Rectal smooth muscle tissue (tissue), 1 donor: Measurements from ENCODE around the gene DKK3.

Source experiments
- H3K27ac ChIP-seq: one replicate; pipeline ENCODE4 v1.7.0; 2013; ENCODE audit warnings: low read depth, low read length, inconsistent platforms
- H3K27me3 ChIP-seq: one replicate; pipeline ENCODE4 v1.7.0; 2013; ENCODE audit warnings: low read length; ENCODE audit not compliant: control insufficient read depth, insufficient read depth
- H3K36me3 ChIP-seq: one replicate; pipeline ENCODE4 v1.7.0; 2013; ENCODE audit warnings: low read length; ENCODE audit not compliant: control insufficient read depth, insufficient read depth
- H3K4me1 ChIP-seq: one replicate; pipeline ENCODE4 v1.7.0; 2013; ENCODE audit warnings: low read length; ENCODE audit not compliant: control insufficient read depth, insufficient read depth
- H3K4me3 ChIP-seq: one replicate; pipeline ENCODE4 v1.7.0; 2013; ENCODE audit warnings: low read length
- H3K9ac ChIP-seq: one replicate; pipeline ENCODE4 v1.7.0; 2013; ENCODE audit warnings: low read length

DKK3 gene

GRCh38 chr11:11982461-11982860, 26.0 kb downstream of the DKK3 start:
- Histone ChIP-seq H3K27ac (no peak overlapping the region), H3K9ac (no peak overlapping the region), H3K4me3 (no peak overlapping the region), H3K36me3 (no peaks in the 10 kb centered on the region), H3K4me1 (peaks cover 7% of the 10 kb centered on the region), H3K27me3 (no peaks in the 10 kb centered on the region)

DNA sequence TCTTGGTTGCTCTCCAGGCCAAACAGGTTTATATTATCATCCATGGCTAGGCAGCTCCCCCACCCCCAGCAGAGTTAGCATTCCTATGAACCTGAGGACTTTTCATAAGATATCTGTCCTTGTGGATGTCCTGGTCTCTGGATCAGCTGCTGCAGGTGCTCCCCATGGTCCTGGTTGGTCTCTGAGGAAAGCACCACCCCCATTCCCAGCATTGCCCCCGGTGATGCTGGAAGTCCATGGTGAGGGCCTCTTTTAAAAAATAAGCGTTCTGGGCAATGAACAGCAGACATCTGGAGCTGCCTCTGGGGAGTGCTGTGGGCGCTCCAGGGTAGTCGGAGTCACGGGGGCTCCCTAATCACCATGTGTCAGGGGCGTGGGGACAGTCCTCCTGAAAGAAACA, 26.6 kb downstream of the DKK3 start:
- H3K4me3 ChIP-seq = no peak overlapping the region
- H3K4me1 ChIP-seq = peaks cover 11% of the 10 kb centered on the region
- H3K36me3 ChIP-seq = no peaks in the 10 kb centered on the region
- H3K9ac ChIP-seq = no peak overlapping the region
- no peaks in the 10 kb centered on the region for H3K27me3 ChIP-seq
- no peak overlapping the region for H3K27ac ChIP-seq

DNA sequence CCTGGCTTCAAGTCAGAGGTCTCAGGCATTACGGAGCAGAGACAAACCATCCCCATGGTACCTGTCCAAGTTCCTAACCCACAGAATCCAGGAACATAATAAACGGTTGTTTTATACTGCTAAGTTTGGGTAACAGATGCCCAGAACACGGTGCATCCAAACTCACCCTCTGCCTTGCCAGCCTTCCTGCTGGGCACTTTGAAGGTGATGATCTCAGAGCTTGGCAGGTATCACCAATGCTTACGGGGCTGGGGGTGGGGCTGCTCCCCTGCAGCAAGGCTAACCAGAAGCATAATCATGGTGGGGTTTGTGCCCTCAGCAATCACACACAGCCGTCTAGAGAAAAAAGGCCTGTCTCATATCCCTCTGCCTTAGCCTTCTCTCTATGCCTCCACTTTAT, 27.1 kb downstream of the DKK3 start:
- Histone ChIP-seq H3K4me1 (peaks cover 15% of the 10 kb centered on the region), H3K27ac (no peak overlapping the region), H3K9ac (no peak overlapping the region), H3K4me3 (no peak overlapping the region), H3K36me3 (no peaks in the 10 kb centered on the region), H3K27me3 (no peaks in the 10 kb centered on the region)

DNA sequence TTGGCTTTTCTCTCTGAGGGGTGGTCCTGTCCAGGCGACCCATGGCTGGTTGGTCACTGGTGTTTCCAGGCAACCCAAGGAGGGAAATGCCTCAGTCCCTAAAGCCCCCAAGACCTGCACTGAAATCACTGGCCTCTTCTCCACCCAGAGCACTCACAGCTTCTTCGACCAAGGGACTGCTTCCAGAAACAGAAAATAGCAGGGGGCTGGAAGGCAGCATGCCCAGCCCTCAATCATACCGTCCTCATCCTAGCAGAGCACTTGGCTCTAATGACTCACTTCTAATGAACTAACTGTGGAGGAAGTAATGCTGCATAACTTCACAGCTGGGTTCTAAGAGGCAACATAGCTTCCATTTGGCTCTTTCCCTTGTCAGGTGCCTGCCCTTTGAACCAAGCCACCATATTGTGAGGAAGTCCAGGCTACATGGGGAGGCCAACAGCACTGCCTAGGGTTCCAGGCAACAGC, 27.6 kb downstream of the DKK3 start:
- no peaks in the 10 kb centered on the region for H3K27me3 ChIP-seq
- no peaks in the 10 kb centered on the region for H3K36me3 ChIP-seq
- H3K27ac ChIP-seq = no peak overlapping the region
- no peak overlapping the region for H3K9ac ChIP-seq
- H3K4me1 ChIP-seq = peaks cover 19% of the 10 kb centered on the region
- no peak overlapping the region for H3K4me3 ChIP-seq

- no peaks in the 10 kb centered on the region for H3K27me3 ChIP-seq
- H3K9ac ChIP-seq = no peak overlapping the region
- H3K4me1 ChIP-seq = peaks cover 19% of the 10 kb centered on the region
- H3K27ac ChIP-seq = no peak overlapping the region
- no peak overlapping the region for H3K4me3 ChIP-seq
- no peaks in the 10 kb centered on the region for H3K36me3 ChIP-seq
Observed at GRCh38 chr11:11980200-11980599, 28.2 kb downstream of the DKK3 start.

DNA sequence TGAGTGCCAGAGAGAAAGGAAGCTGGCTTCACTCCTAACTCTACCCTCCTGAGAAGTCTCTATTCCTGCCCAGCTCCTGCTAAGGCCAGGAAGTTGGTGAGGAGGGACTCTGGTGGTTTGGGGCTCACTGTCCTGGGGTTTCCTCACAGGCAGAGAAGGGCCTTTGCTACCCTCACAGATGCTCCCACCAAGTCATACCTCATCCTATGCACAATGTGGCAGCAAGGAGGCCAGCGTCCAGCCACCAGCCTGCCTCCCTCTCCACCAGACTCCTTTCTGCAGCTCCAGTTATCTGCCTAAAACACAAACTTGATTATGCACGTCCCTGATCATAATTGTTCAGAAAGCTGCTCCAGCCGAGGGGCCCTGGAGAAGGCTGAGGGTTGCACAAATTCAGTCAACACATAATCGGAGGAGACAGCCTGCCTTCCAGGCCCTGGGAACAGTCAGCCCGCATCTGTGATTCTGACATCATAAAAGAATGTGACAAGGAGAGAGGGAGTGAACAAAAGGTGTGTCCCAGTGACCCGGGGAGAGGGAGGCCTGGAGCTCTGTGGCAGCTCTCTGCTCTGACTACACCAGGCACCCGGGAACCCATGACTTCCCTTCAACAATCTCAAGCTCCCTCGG, 28.8 kb downstream of the DKK3 start:
- H3K9ac ChIP-seq = no peak overlapping the region
- H3K4me3 ChIP-seq = no peak overlapping the region
- H3K4me1 ChIP-seq = peaks cover 19% of the 10 kb centered on the region
- no peaks in the 10 kb centered on the region for H3K27me3 ChIP-seq
- H3K36me3 ChIP-seq = no peaks in the 10 kb centered on the region
- H3K27ac ChIP-seq = no peak overlapping the region

- H3K36me3 ChIP-seq = no peaks in the 10 kb centered on the region
- no peaks in the 10 kb centered on the region for H3K27me3 ChIP-seq
- peaks cover 21% of the 10 kb centered on the region for H3K4me1 ChIP-seq
- H3K4me3 ChIP-seq = no peak overlapping the region
- H3K27ac ChIP-seq = peak overlapping the region; percentile 11
- H3K9ac ChIP-seq = no peak overlapping the region
Observed at GRCh38 chr11:11978792-11979487, 29.5 kb downstream of the DKK3 start.

DNA sequence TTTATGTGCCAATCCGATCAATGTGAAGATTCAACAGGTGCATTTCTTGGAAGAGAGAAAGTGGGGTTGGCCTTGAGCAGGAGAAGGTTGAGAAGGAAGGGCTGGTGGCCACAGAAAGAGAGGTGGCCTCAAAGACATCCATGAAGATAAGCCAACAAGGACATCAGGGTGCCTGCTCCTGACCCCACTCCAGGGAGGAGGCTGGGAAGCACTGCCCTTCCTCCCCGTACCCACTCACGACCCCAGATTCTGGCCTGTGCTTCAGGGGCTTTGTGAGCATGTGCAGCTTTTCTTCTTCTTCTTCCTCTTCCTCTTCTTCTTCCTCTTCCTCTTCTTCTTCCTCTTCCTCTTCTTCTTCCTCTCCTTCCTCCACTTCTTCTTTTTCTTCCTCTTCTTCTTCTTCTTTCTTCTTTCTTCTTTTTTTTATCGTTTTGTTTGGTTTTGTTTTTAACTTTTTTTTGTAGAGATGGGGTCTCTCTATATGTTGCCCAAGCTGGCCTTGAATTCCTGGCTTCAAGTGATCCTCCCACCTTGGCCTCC, 30.3 kb downstream of the DKK3 start:
- Histone ChIP-seq H3K9ac (no peak overlapping the region), H3K36me3 (no peaks in the 10 kb centered on the region), H3K27ac (no peak overlapping the region), H3K4me3 (no peak overlapping the region), H3K27me3 (no peaks in the 10 kb centered on the region), H3K4me1 (peaks cover 27% of the 10 kb centered on the region)

DNA sequence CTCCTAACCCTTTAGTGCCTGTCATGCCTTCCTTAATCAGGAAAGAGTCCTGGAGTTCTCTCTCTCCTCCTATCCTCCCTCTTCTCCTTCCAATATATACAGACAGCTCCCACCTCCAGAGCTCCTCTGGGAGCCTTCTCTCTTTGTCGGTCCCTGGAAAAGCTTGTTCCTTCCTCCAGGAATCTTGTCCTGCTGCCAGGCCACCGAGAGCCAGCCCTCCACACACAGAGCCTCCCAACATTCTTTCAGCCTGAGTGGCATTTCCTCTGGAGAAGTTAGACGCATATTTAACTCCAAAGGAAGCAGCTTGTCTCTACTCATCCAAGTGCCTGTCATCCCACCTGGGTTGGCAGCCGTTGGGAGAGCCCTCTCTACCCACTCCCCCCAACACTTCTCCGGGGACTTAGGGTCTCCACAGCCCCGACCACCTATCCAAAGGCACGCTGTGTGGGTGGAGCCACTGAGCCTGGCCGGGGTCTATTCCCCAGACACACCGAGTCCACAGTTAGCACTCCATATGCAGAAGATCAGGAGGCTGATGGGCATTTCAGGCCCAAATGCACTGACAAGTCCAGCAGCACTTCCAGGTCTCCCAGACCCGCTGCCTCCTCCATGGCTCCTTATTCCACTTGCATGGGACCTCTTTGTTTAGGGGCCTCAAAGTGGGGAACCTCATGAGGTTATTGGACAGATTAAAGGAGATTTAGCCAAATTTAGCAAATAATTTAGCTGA, 31.1 kb downstream of the DKK3 start:
- Histone ChIP-seq H3K4me1 (peaks cover 35% of the 10 kb centered on the region), H3K9ac (no peak overlapping the region), H3K27ac (peak overlapping the region; percentile 60), H3K27me3 (no peaks in the 10 kb centered on the region), H3K36me3 (no peaks in the 10 kb centered on the region), H3K4me3 (no peak overlapping the region)

DNA sequence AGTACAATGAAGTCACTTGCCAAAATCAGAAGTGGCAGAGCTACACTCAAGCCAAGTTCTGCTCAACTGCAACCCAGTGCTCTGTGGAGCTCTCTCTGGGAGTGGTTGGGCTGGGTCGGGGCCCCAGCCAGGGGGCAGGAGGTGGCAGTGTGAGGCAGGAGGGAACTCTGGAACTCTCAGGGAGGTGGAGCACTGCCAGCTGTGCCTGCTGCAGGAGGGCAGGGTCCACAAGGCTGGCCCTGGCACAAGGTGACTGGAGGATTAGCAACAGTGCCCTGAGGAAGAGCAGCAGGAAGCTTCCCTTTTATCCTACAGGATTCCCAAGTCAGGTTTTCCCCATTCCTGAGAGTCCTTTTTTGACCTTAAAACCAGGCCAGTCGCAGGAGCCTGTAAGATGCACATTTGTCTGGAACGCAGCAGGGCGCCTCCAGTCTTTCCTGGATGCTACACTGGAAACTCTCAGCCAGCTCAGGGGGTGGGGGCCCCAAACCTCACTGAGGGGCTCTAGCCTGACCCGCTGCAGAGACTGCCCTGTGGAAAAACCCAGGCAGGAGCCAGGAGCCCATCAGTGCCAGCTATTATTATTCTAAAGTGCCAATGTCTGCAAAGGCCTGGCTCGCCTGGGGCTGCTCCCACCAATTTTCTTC, 31.8 kb downstream of the DKK3 start:
- Histone ChIP-seq H3K4me3 (no peak overlapping the region), H3K4me1 (peaks cover 42% of the 10 kb centered on the region), H3K27ac (peak overlapping the region; percentile 60), H3K9ac (no peak overlapping the region), H3K36me3 (no peaks in the 10 kb centered on the region), H3K27me3 (no peaks in the 10 kb centered on the region)

GRCh38 chr11:11975201-11976092, 33.0 kb downstream of the DKK3 start:
- no peak overlapping the region for H3K27ac ChIP-seq
- H3K36me3 ChIP-seq = no peaks in the 10 kb centered on the region
- H3K27me3 ChIP-seq = no peaks in the 10 kb centered on the region
- peaks cover 44% of the 10 kb centered on the region for H3K4me1 ChIP-seq
- no peak overlapping the region for H3K4me3 ChIP-seq
- H3K9ac ChIP-seq = no peak overlapping the region
